Anterior cingulate cortex (tissue), 58 donors: ENCODE data around the gene CD276.
A peak's percentile ranks its signal among the peaks of the same experiment; 100 is the strongest.
"Not testable (repeated sequence)": the region's sequence is repeated elsewhere in the genome, so short reads cannot be mapped to it uniquely, and the experiment has no call there.

Source experiments
- DNase-seq, 58 donors: peaks; one replicate each; lab custom pipeline; 2025; lab: John Stamatoyannopoulos, UW

CD276 gene

DNA sequence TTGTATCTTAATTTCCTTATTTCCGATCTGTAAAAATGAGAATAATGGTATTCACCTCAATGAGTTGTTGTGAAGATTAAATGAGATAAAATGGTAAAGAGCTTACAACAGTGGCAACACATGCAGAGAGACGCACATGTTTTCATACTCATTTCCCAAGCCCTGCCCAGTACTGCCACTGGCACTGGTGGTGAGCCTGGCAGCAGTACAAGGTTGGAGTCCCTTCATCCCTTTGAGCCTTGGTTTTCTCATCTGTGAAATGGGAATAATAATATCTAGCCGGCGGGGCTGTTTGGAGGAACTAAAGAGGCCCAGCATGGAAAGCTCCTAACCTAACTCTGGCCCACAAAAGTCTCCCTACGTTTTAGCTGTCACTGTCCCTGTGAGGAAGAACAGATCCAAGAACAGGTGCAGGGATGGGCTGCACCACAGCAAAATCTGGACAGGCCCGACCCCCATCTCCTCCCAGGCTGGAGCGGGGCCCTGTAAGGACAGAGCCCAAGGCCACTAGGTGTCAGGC is 866 bp upstream of the CD276 start:
- DNase-seq = no peak

DNA sequence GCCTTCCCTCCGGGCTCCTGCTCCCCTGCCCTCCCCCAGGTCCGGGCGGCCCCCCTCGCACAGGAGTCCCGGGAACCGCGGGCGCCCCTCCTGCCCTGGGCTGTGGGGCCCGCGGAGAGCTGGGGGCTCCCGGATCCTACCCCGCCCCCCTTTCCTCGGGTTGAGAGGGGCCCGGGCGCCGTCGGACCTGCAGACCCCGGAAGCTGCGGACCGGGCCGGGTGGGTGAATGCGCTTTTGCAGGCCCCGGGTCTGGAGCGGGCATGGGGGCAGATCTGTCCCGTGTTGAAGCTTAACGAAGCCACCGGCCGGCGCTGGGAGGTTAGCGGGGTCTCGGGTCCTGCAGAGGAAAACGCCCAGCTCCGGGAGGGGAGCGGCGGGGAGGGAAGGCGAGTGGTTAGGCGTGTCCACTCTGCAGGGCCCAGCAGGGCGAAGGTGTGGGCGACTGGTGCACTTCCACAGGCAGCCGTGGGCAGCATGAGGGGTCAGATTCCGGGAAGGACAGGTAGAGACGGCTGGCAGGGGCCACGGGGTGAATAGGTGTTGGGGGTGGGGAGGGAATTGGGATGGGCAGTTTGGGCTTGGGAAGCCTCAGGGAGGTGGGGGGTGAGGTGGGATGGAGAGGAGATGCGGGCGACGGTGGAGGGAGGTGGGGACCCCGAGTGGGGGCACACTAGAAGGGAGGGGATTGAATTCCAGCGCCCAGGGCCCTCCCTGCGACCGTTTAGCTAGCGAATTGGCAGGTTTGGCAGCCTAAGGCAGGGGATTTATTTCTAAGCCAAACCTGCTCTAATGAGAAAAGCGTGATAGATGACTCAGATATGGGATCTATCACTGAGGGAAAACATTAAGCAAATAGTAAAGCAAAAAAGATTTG is 635 bp downstream of the CD276 start:
- DNase-seq = peak in 2 of 58 donors; percentile 29 to 33

DNA sequence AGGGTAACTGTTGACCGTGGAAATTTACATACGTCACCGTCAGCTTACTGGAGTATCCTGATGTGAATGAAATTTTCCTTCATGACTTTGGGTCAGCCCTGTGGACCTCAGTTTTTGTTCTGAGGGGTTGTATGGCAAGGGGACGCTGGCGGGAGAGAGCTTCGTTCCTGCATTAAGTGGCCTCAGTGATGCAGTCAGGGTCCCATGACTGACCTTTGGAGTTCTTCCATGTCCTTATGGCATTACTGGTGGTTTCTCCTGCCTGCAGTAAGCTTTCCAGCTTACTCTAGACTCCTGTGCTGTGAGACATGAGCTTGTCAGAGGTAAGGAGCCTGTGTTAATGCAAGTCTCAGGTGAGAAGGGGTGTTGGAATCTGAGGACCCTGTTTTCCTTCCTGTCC is 1.8 kb downstream of the CD276 start:
- DNase-seq = no peak

DNA sequence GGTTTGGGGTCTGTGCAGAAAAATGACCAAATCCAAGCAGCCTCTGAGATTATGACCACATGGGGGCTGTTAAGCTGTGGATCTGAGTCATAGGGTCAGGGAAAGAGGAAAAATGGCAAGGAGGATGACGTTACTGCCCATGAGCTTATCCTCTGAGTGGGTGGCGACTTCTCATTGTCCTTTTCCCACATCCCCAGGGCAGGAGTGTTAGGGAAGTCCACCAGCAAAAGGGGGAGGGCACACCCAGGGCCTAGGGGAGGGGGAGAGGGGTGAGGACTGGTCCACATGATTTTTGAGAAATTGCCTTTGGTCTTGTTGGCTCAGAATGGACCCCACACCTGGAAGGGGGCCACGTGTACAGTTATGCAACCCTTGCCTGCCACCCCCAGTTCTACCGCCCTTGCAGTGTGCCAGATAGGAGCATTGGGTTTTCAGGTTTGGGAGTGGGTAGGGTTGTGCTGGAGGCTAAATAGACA is 2.6 kb downstream of the CD276 start:
- DNase-seq = peak in 1 of 58 donors; percentile 3

DNA sequence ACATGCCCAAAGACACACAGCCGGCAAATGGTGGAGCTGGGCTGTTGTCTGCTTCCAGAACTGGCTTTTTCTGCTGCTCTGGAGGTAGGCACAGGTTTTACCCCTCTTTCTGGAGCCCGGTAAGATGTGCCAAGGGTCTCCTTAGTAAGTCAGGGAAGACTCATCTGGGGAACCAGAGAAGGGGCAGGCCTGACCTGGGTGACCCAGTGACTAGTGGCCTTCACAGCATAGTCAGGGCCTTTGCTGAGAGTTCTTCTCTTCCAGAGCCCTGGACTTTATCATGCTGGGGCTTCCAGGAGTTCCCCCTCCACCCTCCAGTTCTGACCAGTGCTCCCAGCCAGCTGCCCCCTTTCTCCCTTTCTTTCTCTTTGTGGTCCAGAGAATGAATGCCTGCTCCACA is 3.2 kb downstream of the CD276 start:
- DNase-seq = no peak

DNA sequence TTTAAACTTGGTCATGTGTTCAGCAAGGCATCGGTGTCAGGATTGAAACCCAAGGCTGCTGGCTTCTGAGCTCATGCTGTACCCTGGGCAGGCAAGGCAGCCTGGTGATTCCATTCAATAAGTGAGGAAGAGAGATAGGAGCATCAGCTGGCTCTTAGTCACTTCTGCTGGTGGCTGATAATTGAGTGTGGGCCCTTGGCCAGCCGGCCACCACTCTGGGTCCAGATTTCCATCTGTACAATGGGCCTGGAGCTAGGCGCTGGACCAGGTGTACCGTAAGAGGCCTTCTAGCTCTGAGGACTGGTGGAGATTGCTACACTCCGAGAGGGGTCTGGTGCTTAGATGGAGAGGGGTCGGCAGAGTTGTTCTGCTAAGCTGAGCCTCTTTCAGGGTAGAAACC is 4.3 kb downstream of the CD276 start:
- no peak for DNase-seq

DNA sequence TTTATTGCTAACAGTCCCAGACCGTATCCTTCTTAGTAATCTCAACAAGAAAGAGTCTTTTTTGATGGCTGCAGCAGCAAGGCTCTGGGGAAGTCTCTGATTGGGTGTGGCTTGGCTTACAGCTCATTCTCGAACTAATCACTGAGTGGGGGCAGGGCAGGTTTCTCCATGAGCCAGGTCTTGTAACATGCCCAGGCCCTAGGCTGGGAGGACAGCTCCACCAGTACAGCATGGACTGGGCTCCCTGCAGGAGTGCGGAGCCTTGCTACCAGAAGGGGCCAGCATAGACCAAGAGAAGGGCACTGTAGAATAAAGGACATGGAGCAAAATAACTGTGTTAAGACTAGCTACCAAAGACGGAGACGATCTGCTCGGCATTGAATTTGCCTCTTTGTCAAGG is 7.2 kb downstream of the CD276 start:
- peak in 13 of 58 donors; percentile 11 to 42 (median 21) for DNase-seq

DNA sequence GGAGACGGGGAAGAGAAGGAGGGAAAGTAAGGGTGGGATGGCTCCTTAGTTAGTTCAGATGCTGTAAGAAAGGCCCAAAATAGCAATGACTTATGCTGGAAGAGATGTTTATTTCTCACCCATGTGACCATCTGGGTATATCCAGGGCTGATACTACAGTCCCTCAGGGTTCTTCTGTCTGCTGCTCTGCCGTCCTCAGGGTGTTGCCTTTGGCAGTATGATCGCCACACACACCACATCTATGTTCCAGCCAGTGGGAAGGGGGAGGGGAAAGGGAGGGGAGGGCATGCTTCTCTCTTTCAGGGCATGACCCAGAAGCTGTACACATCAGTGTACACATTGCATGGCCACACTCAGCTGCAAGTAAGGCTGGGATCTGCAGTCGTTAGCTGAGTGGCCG is 10.2 kb downstream of the CD276 start:
- DNase-seq = no peak

DNA sequence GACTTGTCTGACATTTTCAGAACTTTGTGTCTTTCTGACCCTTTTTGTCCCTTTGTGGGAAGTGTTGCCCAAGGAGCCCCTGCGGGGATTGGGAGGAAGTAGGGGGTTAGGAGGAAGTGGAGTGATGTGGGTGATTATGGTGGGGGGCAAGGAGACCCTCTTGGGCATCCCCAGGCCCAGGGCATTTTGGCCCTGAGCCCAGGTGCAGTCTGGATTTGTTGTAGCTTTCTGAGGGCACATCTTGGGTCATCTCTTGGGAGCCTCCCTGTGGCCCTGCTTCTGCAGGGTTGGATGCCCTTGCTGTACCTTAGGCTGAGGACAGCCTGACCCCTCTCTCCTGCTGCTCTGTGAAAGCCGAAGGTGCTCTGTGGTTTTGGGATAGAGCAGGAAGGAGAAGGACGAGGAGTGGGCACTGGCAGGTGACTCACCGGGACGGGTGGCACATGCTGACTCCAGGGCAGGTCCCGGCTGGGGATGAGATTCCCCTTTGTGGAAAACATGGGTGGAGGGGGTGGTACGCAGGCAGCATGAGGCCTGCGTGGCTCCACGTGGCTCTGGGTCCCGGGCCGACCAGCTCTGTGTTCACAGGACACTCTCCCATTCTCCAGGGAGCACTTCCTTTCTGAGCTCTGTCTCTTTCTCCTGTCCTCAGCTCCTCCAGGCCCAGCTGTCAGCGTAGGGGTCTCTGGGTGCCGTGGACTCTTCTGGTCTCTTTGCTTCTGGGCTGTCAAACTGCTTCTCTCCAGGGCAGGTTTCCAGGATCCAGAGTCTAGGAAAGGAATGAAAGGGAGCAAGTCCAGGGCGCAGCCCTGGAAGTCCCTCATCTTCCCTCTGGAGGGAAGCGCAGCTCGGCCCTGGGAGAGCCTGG is 11.8 kb downstream of the CD276 start:
- DNase-seq = no peak

DNA sequence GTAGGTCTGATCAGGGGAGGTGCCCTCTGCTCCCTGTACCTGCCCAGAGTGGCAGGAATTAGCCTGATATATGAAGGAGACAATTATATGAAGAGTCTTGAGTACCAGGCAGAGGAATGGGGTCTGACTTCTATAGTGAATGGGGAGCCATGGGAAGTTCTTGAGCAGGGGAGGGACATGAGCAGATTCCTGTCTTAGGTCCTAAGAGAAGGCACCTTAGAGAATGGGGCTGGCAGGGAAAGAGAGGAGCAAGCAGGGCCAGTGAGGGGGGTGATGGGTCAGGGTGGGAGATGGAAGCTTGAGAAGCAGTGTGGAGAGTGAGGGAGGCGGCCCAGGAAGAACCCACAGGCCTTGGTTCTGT is 12.4 kb downstream of the CD276 start:
- no peak for DNase-seq

DNA sequence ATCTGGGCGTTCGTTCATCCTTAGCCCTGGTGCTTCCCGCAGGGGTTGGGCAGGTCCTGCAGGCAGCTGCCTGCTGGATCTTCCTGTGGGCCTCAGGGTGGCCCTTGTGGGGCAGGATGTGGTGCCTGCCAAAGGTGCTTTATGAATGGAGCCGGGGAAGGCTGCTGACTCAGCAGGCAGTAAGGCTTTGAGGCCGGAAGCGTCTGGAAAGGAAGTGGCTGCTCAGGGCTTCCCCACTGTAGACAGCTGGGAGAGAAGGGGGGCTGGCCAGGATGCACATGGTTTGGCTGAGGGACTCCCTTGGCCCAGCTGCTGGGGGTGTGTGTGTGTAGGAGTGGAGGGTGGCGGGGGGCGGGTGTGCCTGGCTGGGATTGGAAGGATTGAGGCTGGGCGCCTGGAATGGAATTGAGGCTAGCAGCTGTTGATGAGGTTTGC is 12.9 kb downstream of the CD276 start:
- DNase-seq = peak in 53 of 58 donors; percentile 13 to 82 (median 63)

DNA sequence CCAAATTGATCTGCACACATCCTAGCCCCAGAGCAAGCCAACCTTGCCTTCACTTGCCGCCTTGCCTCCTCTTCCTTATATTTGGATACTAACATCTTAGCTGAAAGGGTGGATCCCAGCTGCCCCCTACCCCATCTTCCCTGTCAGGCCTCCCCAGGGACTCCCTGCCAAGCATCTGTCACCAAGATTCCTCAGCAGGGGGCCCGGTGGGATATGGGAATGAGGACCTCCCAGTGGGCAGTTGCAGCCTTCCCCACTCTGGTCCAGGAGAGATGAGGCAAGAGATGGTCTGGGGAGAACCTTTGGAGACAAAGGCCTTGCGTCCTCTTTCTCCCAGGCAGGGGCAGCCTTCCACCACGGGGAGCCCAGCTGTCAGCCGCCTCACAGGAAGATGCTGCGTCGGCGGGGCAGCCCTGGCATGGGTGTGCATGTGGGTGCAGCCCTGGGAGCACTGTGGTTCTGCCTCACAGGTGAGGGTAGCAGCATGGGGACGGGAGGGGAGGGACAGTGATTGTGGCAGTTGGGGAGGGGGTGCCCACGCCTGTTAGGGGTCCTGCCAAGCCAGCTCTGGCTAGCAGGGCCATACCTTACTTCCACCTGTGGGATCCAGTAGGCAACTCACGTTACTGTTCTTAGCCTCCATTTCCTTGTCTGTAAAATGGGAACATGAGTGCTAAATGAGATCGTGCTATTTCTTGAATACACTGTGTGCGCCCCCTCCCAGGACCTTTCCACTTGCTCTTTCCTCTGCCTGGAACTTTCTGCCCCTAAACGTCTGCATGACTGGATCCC is 15.3 kb downstream of the CD276 start:
- DNase-seq = peak in 2 of 58 donors; percentile 5 to 16

DNA sequence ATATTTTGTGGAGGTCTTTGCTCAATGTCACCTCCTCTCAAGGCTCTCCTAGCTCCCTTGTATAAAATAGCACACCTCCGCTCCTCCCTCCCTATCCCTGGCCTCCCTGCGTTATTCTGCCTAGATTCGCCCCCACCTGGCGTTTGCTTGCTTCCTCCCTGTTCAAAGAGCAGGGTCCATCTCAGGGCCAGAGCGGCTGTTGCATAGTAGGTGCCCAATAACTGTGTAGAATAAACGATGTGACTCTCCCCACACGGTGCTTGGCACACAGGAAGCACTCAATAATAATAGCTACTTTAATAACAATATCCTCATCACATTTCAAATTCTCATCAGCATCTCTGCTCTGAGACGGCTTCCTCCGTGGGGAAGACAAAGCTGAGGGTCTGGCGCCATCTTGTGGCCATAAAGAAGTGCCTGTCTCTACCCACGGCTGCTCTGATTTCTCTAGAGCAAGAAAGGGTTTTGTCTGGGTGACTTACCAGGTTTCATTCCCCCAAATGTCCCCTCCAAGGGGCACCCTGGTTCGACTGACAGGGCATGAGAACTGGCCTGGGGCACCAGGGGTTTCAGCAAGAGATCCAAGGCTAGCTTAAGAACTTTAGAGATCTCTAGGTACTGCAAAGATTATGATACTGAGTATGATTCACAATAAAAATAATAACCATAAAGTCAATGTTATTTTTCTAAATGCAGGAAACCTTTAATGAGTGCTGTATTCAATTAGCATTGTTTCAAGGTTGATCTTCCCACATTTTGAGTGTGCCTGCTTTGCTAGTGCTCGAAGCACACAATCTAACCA is 16.1 kb downstream of the CD276 start:
- DNase-seq = peak in 53 of 58 donors; percentile 10 to 85 (median 55)

DNA sequence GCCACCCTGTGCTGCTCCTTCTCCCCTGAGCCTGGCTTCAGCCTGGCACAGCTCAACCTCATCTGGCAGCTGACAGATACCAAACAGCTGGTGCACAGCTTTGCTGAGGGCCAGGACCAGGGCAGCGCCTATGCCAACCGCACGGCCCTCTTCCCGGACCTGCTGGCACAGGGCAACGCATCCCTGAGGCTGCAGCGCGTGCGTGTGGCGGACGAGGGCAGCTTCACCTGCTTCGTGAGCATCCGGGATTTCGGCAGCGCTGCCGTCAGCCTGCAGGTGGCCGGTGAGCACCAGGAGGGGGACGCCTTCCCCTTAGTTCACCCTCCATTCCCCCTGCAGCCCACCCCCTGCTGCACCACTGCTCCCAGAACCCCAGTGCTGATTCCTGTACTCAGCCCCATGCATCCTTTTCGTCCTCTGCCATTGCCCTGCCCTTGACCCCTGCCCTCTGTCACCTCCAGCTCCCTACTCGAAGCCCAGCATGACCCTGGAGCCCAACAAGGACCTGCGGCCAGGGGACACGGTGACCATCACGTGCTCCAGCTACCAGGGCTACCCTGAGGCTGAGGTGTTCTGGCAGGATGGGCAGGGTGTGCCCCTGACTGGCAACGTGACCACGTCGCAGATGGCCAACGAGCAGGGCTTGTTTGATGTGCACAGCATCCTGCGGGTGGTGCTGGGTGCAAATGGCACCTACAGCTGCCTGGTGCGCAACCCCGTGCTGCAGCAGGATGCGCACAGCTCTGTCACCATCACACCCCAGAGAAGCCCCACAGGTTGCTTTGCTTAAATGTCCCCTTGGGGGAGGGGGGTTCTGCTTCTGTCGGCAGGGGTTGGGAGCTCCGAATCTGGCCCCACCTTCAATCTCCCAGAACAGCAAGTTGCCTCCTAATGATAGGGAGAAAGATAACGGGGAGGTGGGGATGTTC is 18.4 kb downstream of the CD276 start:
- not testable (repeated sequence) for DNase-seq

DNA sequence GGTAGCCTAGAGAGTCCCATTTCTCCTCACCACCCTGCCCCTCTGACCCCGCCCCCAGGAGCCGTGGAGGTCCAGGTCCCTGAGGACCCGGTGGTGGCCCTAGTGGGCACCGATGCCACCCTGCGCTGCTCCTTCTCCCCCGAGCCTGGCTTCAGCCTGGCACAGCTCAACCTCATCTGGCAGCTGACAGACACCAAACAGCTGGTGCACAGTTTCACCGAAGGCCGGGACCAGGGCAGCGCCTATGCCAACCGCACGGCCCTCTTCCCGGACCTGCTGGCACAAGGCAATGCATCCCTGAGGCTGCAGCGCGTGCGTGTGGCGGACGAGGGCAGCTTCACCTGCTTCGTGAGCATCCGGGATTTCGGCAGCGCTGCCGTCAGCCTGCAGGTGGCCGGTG is 19.4 kb downstream of the CD276 start:
- DNase-seq = not testable (repeated sequence)

DNA sequence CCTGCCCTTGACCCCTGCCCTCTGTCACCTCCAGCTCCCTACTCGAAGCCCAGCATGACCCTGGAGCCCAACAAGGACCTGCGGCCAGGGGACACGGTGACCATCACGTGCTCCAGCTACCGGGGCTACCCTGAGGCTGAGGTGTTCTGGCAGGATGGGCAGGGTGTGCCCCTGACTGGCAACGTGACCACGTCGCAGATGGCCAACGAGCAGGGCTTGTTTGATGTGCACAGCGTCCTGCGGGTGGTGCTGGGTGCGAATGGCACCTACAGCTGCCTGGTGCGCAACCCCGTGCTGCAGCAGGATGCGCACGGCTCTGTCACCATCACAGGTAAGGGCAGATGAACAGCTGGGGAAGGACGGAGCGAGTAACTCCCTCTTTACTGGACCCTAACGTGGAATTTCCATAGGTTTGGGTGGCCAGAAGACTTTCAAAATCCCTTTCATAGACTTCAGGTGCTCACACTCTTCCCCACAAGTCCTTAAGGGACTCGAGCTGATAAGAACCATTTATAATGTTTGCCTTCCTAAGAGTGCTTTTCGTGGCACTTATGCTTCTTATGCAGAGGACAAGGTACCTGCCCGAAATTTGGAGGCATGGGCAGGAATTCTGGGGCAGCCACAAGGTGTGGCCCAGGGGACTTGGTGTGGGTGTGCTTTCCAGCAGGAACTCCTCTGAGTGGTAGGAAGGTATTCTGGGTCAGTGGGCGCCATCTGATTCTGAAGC is 20.1 kb downstream of the CD276 start:
- DNase-seq = not testable (repeated sequence)

DNA sequence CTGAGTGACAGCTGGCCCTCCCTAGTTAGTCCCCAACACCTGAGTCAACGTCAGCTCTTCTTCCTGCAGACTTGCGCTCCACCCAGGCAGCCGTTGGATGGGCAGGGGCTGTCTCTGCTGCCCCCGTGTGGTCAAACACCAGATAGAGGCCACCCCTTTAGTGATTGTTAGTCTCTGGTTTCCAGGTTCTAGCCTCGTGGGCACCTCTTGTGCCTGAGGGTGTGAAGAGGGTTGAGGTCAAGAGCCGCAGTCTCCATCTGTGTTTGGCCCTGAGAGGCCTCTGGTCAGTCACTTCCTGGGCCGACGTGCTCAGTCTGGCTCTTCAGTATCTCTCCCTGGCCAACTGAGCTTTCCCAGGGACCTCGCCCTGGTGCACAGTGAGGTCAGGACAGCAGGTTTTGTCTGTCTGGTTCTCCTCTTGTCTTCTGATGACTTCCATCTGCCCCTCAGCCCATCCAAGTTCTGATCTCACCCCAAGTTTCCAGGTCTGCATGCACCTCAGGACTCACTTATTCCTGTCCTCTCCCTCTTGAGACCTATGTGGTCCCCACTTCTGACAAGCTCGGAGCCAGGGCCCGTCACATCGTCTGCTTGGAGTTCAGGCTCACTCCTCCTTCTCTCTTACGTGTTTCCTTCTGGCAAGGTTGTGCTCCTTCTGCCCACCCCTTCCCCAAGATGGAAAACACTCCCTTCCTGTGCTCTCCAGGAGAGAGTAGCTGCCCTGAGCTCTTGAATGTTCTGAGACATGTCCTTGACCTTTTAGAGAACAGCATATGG is 20.9 kb downstream of the CD276 start:
- DNase-seq = peak in 27 of 58 donors; percentile 6 to 63 (median 23)
